HUES64 (cell line): ENCODE results near the gene WAPL.

ENCODE experiments used
- H3K27ac ChIP-seq: 2 replicates; pipeline ENCODE4 v1.7.0; 2013; ENCODE audit warnings: low read depth, low read length, inconsistent platforms
- H3K27me3 ChIP-seq: 2 replicates; pipeline ENCODE4 v1.6.1; 2013; ENCODE audit warnings: mild to moderate bottlenecking, low read length; ENCODE audit not compliant: insufficient read depth
- H3K36me3 ChIP-seq: 2 replicates; pipeline ENCODE4 v1.6.1; 2013; ENCODE audit warnings: mild to moderate bottlenecking, low read length; ENCODE audit not compliant: insufficient read depth
- H3K4me1 ChIP-seq: 2 replicates; pipeline ENCODE4 v1.6.1; 2013; ENCODE audit warnings: mild to moderate bottlenecking, low read length, moderate library complexity; ENCODE audit not compliant: insufficient read depth
- H3K4me3 ChIP-seq: 2 replicates; pipeline ENCODE4 v1.5.1; 2013; ENCODE audit warnings: mild to moderate bottlenecking, low read length, moderate library complexity
- H3K9ac ChIP-seq: 2 replicates; pipeline ENCODE4 v1.6.1; 2013; ENCODE audit warnings: mild to moderate bottlenecking, low read depth, low read length
- H3K9me3 ChIP-seq: 2 replicates; pipeline ENCODE4 v1.6.1; 2013; ENCODE audit warnings: low read depth, low read length; ENCODE audit not compliant: insufficient read depth
- WGBS: fragments of 150-250, 120-280 bp; methylation state at CpG from one replicate; pipeline ENCODE4 v1.1.7; 2013; ENCODE audit warnings: missing lambda C conversion rate; 5-methylcytosine and 5-hydroxymethylcytosine counted together

The WAPL gene

DNA sequence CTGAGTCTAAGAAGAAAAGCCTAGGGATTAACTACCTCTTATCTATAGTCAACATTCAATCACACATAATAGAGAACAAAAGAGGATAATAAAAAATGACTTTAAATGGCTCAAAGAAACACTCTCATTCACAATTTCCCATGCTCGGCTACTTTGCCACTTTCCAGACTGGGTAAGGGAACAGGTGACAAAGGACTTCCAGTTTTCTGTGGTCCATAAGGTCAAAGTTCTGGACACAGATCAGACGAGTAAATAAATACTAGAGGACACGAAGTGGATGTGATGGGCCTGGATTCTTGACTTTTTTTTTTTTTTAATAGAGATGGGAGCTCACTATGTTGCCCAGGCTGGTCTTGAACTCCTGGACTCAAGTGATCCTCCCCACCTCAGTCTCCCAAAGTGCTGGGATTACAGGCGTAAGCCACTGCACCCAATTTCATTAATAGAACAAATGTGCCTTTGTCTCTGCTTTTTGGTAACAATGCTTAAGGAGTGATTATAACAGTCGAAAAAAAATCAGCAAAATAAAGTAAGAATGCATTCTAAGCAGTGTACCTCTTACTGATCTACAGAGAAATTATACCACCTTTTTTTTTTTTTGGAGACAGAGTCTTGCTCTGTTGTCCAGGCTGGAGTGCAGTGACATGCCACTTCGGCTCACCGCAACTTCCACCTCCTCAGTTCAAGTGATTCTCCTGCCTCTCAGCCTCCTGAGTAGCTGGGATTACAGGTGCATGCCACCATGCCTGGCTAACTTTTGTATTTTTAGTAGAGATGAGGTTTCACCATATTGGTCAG is 70.6 kb downstream of the WAPL start:
- 95% methylated on average over 7 of the region's 7 CpGs for WGBS

DNA sequence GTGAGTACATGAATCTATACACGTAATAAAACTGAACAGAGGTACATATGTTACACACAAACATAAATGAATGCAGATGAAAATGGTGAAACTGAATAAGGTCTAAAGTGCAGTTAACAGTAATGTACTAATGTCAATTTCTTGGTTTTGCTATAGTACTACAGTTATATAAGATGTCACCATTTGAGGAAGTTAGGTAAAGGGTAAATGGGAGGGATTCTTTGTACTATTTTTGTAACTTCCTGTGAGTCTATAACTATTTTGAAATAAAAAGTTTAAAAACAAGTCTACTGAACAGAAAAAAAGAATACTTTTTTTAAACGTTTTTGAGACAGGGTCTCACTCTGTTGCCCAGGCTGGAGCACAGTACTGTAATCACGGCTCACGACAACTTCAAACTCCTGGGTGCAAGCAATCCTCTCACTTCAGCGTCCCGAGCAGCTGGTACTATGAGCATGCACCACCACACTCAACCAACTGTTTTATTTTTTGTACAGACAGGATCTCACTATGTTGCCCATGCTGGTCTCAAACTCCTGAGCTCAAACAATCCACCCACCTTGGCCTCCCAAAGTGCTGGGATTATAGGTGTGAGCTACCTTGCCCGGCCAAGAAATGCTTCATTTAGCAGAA is 71.5 kb downstream of the WAPL start:
- WGBS: 94% methylated on average over 6 of the region's 7 CpGs
- Histone ChIP-seq H3K27me3 (no peaks in the 10 kb centered on the region), H3K9ac (no peak overlapping the region), H3K4me3 (no peak overlapping the region), H3K9me3 (no peaks in the 10 kb centered on the region), H3K27ac (no peak overlapping the region), H3K36me3 (peaks cover 92% of the 10 kb centered on the region), H3K4me1 (no peaks in the 10 kb centered on the region)

More for the DNA sequence above, 70.6 kb downstream of the WAPL start:
- H3K4me1 ChIP-seq: no peaks in the 10 kb centered on the region
- no peak overlapping the region for H3K4me3 ChIP-seq
- H3K27ac ChIP-seq: no peak overlapping the region
- no peaks in the 10 kb centered on the region for H3K27me3 ChIP-seq
- H3K36me3 ChIP-seq: peaks cover 91% of the 10 kb centered on the region
- no peaks in the 10 kb centered on the region for H3K9me3 ChIP-seq
- H3K9ac ChIP-seq: no peak overlapping the region

DNA sequence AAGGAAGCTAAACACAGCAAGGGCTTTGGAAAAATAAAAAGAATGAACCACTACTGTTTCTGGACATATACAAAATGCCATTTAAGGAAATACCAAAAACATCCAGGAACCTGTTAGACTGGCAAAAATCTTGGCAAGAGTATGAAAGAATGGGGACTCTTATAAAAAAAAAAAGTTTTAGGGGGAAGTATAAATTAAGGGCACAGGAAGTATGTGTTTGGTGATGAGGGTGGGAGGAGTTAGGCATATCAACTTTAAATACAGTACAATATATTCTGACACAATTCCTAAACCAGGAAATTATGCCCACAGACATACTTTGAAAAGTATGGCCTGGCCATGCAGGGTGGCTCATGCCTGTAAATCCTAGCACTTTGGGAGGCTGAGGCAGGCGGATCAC is 74.2 kb downstream of the WAPL start:
- no peaks in the 10 kb centered on the region for H3K4me1 ChIP-seq
- 100% methylated on average over 1 of the region's 1 CpG for WGBS
- H3K36me3 ChIP-seq: peaks cover 97% of the 10 kb centered on the region
- H3K27ac ChIP-seq: no peak overlapping the region
- H3K4me3 ChIP-seq: no peak overlapping the region
- no peaks in the 10 kb centered on the region for H3K9me3 ChIP-seq
- H3K27me3 ChIP-seq: no peaks in the 10 kb centered on the region
- no peak overlapping the region for H3K9ac ChIP-seq

DNA sequence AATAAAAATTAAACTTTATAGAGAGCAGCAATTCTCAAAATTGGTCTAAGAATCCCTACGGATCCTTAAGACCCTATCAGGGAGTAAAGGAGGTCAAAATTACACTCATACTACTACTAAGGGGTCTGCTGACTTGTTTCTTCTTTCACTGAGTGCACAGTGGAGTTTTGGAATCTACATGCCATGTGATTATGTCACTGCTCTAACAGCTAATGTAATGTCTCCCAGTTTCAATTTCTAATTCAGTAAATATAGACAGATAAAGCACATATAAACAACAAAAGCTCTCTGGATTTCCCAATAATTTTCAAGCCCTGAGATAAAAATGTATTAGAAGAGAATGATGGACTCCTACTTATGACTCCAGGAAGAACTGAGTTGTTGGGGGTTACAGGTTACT is 74.6 kb downstream of the WAPL start:
- H3K9me3 ChIP-seq: no peaks in the 10 kb centered on the region
- 100% methylated on average over 1 of the region's 1 CpG for WGBS
- H3K4me1 ChIP-seq: no peaks in the 10 kb centered on the region
- H3K27me3 ChIP-seq: no peaks in the 10 kb centered on the region
- H3K27ac ChIP-seq: no peak overlapping the region
- peaks cover 97% of the 10 kb centered on the region for H3K36me3 ChIP-seq
- no peak overlapping the region for H3K4me3 ChIP-seq
- no peak overlapping the region for H3K9ac ChIP-seq

DNA sequence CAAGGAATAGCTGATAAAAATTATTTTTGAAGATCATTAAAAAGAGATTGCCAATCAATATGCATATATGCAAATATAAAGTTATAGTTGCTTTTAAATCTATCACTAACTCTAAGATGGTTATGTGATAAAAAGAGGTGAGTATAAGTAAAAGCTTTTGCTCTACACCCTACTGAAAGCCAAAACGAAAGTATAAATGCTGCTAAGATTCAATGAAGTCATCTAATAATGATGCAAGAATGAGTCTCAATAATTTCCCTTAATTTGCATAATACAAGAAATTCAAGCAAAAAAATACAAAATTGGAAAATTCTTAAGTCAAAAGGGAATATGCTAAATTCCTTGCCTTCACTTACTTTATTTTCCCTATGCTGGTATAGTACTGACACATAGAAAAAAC is 75.2 kb downstream of the WAPL start:
- H3K27ac ChIP-seq: no peak overlapping the region

DNA sequence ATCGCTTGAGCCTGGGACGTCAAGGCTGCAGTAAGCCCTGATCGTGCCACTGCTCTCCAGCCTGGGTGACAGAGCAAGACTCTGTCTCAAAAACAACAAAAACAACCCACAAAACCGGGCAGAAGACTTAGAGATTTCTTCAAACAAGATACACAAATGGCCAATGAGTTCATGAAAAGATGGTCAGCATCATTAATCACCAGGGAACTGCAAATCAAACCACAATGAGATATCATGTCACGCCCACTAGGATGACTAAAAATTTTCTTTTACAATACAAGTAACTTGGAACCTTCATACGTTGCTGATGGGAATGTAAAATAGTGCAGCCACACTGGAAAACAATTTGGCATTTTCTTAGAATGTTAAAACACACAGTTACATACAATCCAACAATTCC is 77.7 kb downstream of the WAPL start:
- no peaks in the 10 kb centered on the region for H3K27me3 ChIP-seq
- WGBS: 90% methylated on average over 6 of the region's 6 CpGs
- no peak overlapping the region for H3K27ac ChIP-seq
- H3K9me3 ChIP-seq: no peaks in the 10 kb centered on the region
- H3K4me3 ChIP-seq: no peak overlapping the region
- H3K36me3 ChIP-seq: peaks cover 96% of the 10 kb centered on the region
- H3K9ac ChIP-seq: no peak overlapping the region
- H3K4me1 ChIP-seq: no peaks in the 10 kb centered on the region

More for the DNA sequence above, 75.2 kb downstream of the WAPL start:
- no peak overlapping the region for H3K9ac ChIP-seq
- peaks cover 97% of the 10 kb centered on the region for H3K36me3 ChIP-seq
- H3K4me3 ChIP-seq: no peak overlapping the region
- no peaks in the 10 kb centered on the region for H3K4me1 ChIP-seq
- WGBS: 100% methylated on average over 1 of the region's 1 CpG
- H3K27me3 ChIP-seq: no peaks in the 10 kb centered on the region
- H3K9me3 ChIP-seq: no peaks in the 10 kb centered on the region

DNA sequence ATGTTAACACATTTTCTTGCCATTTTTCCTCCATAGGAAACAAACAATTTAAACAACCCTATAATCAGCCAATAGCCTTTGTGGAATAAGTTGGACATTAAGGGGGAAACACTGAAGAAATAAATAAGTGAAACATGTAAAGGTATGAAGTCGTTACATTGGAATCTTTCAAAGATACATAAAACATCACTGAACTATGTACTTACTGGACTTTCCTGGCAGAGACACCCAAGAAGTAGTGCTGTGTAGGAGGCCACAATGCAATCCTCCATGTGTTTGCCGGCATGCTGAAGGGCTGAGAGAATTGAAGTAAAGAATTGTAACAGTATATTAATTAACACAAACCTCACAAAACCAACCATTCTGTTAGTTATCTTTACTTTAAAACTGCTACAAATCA is 78.5 kb downstream of the WAPL start:
- 90% methylated on average over 1 of the region's 2 CpGs for WGBS
- Histone ChIP-seq H3K4me1 (no peaks in the 10 kb centered on the region), H3K9me3 (no peaks in the 10 kb centered on the region), H3K36me3 (peaks cover 94% of the 10 kb centered on the region), H3K27ac (no peak overlapping the region), H3K4me3 (no peak overlapping the region), H3K9ac (no peak overlapping the region), H3K27me3 (no peaks in the 10 kb centered on the region)

GRCh38 chr10:86440874-86441843 is 80.4 kb downstream of the WAPL start:
- Histone ChIP-seq H3K36me3 (peaks cover 94% of the 10 kb centered on the region), H3K9ac (no peak overlapping the region), H3K9me3 (no peaks in the 10 kb centered on the region), H3K27ac (no peak overlapping the region), H3K27me3 (no peaks in the 10 kb centered on the region), H3K4me1 (peaks cover 5% of the 10 kb centered on the region), H3K4me3 (no peak overlapping the region)
- WGBS: 94% methylated on average over 5 of the region's 5 CpGs

- peaks cover 93% of the 10 kb centered on the region for H3K36me3 ChIP-seq
- WGBS: 42% methylated on average over 1 of the region's 1 CpG
- H3K4me1 ChIP-seq: peaks cover 21% of the 10 kb centered on the region
- no peak overlapping the region for H3K9ac ChIP-seq
- H3K9me3 ChIP-seq: no peaks in the 10 kb centered on the region
- no peak overlapping the region for H3K4me3 ChIP-seq
- H3K27me3 ChIP-seq: no peaks in the 10 kb centered on the region
- H3K27ac ChIP-seq: no peak overlapping the region
Observed at GRCh38 chr10:86439544-86439943, 82.0 kb downstream of the WAPL start.

DNA sequence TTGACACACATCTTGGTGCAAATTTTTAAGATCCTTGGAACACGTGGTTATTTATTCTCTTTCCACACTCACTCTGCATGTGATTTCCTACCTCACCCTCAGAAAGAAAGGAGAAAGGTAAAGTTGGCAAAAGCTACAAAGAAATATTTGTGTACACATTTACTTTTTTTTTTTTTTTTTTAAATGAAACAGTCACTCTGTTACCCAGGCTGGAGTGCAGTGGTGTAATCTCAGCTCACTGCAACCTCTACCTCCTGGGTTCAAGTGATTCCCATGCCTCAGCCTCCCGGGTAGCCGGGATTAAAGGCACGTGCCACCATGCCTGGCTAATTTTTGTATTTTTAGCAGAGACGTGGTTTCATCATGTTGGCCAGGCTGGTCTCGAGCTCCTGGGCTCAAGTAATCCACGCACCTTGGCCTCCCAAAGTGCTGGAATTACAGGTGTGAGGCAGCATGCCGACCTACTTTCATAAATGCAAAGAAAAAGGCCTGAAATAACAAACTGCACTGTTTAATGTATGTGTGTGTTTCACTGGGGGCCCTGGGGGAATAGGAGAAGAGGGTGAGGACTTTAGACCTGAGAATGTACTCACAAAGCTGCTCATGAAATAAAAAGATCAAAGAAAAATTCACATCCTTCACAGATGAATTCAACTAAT is 83.4 kb downstream of the WAPL start:
- Histone ChIP-seq H3K36me3 (peaks cover 84% of the 10 kb centered on the region), H3K9ac (no peak overlapping the region), H3K27me3 (no peaks in the 10 kb centered on the region), H3K27ac (no peak overlapping the region), H3K9me3 (no peaks in the 10 kb centered on the region), H3K4me3 (no peak overlapping the region), H3K4me1 (peaks cover 22% of the 10 kb centered on the region)
- 93% methylated on average over 8 of the region's 8 CpGs for WGBS
